ENCODE results near the gene ACSL4.
"Not testable (repeated sequence)": the region's sequence is repeated elsewhere in the genome, so short reads cannot be mapped to it uniquely, and the experiment has no call there.

The ACSL4 gene

GRCh38 chrX:109643687-109644086, 89.4 kb downstream of the ACSL4 start:
- in situ Hi-C loops (cut with MboI; ENCODE audit: low sequenced_read_pairs, unreplicated experiment) = no loop called here
- DNase-seq (ENCODE audit: low spot score) = no peak
- TF ChIP-seq CTCF (IDR thresholded peaks at IDR 0.05; ENCODE audit: borderline replicate concordance, control extremely low read depth, extremely low read depth, insufficient read depth, missing control alignments) = no peak

GRCh38 chrX:109638158-109638557, 94.9 kb downstream of the ACSL4 start:
- TF ChIP-seq CTCF (IDR thresholded peaks at IDR 0.05; ENCODE audit: borderline replicate concordance, control extremely low read depth, extremely low read depth, insufficient read depth, missing control alignments) = no peak
- in situ Hi-C loops (cut with MboI; ENCODE audit: low sequenced_read_pairs, unreplicated experiment) = no loop called here
- DNase-seq (ENCODE audit: low spot score) = no peak

- DNase-seq (ENCODE audit: low spot score); in situ Hi-C loops (cut with MboI; ENCODE audit: low sequenced_read_pairs, unreplicated experiment): not testable (repeated sequence)
Measured at GRCh38 chrX:109637477-109637876, 95.6 kb downstream of the ACSL4 start.

- no peak for DNase-seq (ENCODE audit: low spot score)
Measured at GRCh38 chrX:109635146-109635545, 97.9 kb downstream of the ACSL4 start.

GRCh38 chrX:109632906-109633504, 100.1 kb downstream of the ACSL4 start:
- in situ Hi-C loops (cut with MboI; ENCODE audit: low sequenced_read_pairs, unreplicated experiment) = no loop called here
- peak; percentile 5 for TF ChIP-seq CTCF (IDR thresholded peaks at IDR 0.05; ENCODE audit: borderline replicate concordance, control extremely low read depth, extremely low read depth, insufficient read depth, missing control alignments)
- no peak for DNase-seq (ENCODE audit: low spot score)

More at GRCh38 chrX:109635146-109635545, 97.9 kb downstream of the ACSL4 start:
- TF ChIP-seq CTCF (IDR thresholded peaks at IDR 0.05; ENCODE audit: borderline replicate concordance, control extremely low read depth, extremely low read depth, insufficient read depth, missing control alignments) = no peak
- in situ Hi-C loops (cut with MboI; ENCODE audit: low sequenced_read_pairs, unreplicated experiment) = no loop called here

GRCh38 chrX:109629310-109629709, 103.7 kb downstream of the ACSL4 start:
- in situ Hi-C loops (cut with MboI; ENCODE audit: low sequenced_read_pairs, unreplicated experiment) = loop anchor here (10.0 kb wide), 1 partner anchor 145 kb away; the partner anchor contains the start of gene GUCY2F
- no peak for TF ChIP-seq CTCF (IDR thresholded peaks at IDR 0.05; ENCODE audit: borderline replicate concordance, control extremely low read depth, extremely low read depth, insufficient read depth, missing control alignments)
- no peak for DNase-seq (ENCODE audit: low spot score)

GRCh38 chrX:109626637-109627036, 106.4 kb downstream of the ACSL4 start:
- in situ Hi-C loops (cut with MboI; ENCODE audit: low sequenced_read_pairs, unreplicated experiment) = loop anchor here (10.0 kb wide), 1 partner anchor 142 kb away; the partner anchor contains the start of gene GUCY2F
- no peak for DNase-seq (ENCODE audit: low spot score)
- no peak for TF ChIP-seq CTCF (IDR thresholded peaks at IDR 0.05; ENCODE audit: borderline replicate concordance, control extremely low read depth, extremely low read depth, insufficient read depth, missing control alignments)

Measured in GM13976 (cell line).